Fibroblast of pulmonary artery (primary cell): ENCODE data around the gene MKNK1.

Source experiments
- DNase-seq: peaks from one replicate; pipeline ENCODE4 v3.0.0-alpha.2; 2010; ENCODE audit warnings: low read depth
- H3K4me3 ChIP-seq: replicated peaks from 2 replicates; pipeline ENCODE4 v1.5.1; 2011; ENCODE audit warnings: low read depth, mild to moderate bottlenecking, control low read depth, low read length, moderate library complexity
- CTCF ChIP-seq: IDR thresholded peaks from 2 replicates; pipeline ENCODE4 v1.5.1; 2011; ENCODE audit warnings: mild to moderate bottlenecking, control low read depth, low read length, inconsistent platforms; ENCODE audit errors: missing control alignments

MKNK1 gene

DNA sequence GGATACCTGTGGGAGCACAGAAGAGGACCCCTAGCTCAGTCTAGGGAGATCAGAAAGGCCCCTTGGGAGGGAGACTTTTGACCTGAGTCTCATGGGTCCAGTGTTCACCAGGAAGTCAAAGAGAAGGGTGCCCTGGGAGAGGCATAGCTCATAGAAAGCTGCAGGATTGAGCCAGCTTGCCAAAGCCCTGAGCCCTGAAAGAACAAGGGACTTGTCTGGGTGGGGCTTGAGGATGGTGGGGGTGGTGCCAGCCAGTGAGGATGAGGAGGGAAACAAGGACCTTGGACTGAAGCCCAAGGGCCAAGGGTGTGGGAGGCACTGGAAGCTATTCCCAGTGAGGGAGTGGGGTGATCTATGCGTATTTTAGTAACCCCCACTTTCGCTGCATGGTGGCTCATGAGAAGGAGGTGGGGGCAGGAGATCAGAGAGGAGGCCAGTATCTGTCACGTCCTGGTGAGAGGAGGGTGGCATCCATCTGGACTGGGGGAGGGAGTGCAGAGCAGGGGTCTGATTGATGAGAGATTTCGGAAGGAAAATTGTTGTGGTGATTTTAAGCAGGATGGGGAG lies 86.1 kb downstream of the MKNK1 start:
- TF ChIP-seq CTCF = no peak
- no peak for DNase-seq
- no peak overlapping the region for H3K4me3 ChIP-seq

DNA sequence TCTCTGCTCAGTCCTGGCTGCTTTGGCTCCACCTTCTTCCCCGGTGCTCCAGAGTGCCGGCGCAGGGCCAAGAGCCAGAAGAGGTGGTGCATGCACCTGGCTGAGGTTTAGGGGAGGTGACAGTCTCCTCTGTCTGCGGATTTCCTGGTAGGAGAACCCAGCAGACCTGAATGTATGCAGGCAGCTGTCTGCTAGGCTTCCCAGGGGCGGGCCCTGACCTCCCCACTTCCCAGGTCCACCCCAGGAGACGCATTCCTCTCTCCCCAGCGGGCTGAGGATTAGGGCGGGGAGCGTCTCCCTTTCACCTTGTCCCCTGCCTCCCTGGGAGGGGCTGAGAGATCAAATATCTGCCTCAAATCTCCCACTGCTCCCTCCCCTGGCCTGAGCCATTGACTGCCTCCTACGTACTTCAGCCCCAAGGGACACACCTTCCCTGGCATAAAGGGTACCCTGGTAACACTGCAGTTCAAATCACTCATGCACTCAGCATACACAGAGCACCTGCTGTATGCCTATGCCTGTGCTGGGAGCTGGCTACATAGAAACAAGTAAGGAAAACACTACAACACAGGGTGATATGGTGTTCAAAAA lies 87.0 kb downstream of the MKNK1 start:
- no peak for TF ChIP-seq CTCF
- H3K4me3 ChIP-seq = no peak overlapping the region
- DNase-seq = no peak

DNA sequence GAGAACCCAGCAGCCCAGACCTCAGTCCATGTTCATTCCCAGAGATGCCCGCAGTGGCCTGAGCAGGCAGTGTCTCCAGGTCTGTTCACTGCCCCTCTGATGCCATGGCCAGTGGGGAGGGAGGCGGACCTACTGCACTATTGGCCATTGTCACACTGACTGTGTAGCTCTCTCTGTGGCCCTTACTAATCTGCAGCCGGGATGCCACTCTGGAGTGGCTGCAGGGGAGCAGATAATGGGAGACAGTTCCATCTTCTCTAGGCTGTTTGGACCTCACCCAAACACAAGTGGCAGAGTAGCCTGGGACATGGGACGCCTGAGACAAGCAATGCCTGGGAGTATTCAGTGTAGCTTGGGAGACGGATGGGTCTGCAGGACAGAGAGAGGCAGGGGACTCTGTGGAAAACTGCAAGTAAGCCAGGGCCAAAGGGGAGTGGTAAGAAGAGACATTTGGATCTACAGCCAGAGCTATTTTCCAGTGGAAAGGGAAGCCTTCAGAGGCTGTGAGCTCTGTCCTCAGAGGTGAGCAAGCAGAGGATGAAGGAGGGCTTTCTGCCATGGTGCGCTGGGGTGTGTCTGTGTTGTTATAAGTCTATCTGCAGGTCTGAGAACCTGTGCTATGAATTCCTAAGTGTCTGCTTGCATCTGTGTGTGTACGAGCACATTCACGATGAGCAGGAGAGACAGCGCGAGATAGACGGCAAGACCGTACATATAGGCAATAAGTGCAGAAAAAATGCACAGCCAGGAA lies 87.7 kb downstream of the MKNK1 start:
- DNase-seq = no peak
- no peak for TF ChIP-seq CTCF
- H3K4me3 ChIP-seq = no peak overlapping the region

DNA sequence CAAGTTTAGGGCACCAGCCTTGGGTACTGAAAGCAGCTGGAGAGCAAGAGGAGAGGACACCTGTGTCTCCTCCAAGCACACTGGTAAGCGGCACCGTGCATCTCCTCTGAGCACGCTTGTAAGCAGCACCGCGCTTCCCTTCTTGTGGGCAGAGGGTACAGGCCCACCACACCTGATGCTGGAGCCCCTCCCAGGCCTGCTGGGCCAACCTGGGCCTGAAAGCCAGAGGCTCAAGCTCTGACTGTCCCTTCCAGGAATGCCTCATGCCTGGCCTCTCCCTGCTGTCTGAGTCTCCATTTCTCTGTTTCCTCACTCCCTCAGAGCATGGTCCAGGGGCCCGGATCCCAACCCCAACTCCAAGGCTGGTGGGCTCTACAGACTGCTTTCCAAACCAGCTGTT lies 88.5 kb downstream of the MKNK1 start:
- TF ChIP-seq CTCF = no peak

DNA sequence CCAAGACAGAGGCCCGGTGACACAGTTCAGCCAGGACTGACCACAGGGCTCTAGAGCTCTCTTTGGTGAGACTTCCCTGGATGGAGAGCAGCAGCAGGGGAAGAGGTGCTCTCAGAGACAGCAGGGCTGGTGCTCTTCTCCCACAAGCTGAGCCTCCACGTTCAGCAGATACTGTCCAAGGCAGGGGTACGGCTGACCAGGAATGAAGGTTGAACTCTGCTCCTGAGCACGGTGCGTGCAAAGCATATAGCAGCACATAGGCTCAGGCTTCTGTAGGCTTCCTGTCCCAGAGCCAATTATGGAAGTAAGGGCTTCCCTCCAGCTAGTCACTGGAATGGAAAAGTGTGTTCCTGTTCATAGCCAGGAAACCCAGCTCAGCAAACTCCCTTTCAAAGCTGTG lies 90.5 kb downstream of the MKNK1 start:
- no peak overlapping the region for H3K4me3 ChIP-seq
- DNase-seq = no peak
- no peak for TF ChIP-seq CTCF

More for the DNA sequence above, 88.5 kb downstream of the MKNK1 start:
- H3K4me3 ChIP-seq = no peak overlapping the region
- DNase-seq = no peak

GRCh38 chr1:46512792-46513190 lies 91.3 kb downstream of the MKNK1 start:
- TF ChIP-seq CTCF = no peak
- no peak for DNase-seq
- H3K4me3 ChIP-seq = no peak overlapping the region
